Stromal cell of bone marrow (primary cell): ENCODE data around the gene ACACB.

Experiments
- DNase-seq: peaks from one replicate; pipeline ENCODE4 v3.0.0-alpha.2; 2012; ENCODE audit warnings: low read depth

ACACB gene

GRCh38 chr12:109110988-109111495, 5.3 kb upstream of the ACACB start:
- peak; percentile 75 for DNase-seq

- no peak for DNase-seq
Observed at GRCh38 chr12:109112720-109113465, 3.5 kb upstream of the ACACB start.

- DNase-seq = no peak
Observed at GRCh38 chr12:109113661-109114321, 2.6 kb upstream of the ACACB start.

GRCh38 chr12:109114644-109115043, 1.7 kb upstream of the ACACB start:
- no peak for DNase-seq

DNA sequence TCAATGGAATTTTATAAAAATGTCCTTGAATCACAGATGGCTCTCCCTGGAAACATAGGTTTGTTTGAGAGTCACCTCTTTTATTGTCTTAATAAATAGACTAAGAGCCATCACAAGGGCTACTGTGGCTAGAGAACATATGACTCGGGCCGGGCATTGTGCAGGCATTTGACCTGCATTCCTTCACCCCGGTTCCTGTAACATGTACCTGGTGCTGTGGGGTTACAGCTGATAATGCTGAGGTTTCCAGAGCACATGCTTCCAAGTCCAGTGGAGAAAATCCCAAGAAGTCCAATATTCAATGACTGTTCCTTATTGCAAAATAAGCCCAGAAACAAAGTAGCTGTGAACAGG, 1.0 kb upstream of the ACACB start:
- no peak for DNase-seq

GRCh38 chr12:109116611-109116949, 193 bp downstream of the ACACB start:
- no peak for DNase-seq

GRCh38 chr12:109120095-109120494, 3.7 kb downstream of the ACACB start:
- no peak for DNase-seq

- DNase-seq = no peak
Observed at GRCh38 chr12:109120557-109120956, 4.2 kb downstream of the ACACB start.

- no peak for DNase-seq
Observed at GRCh38 chr12:109121346-109121880, 5.0 kb downstream of the ACACB start.

GRCh38 chr12:109124878-109125648, 8.7 kb downstream of the ACACB start:
- no peak for DNase-seq

- DNase-seq = no peak
Observed at GRCh38 chr12:109125791-109126190, 9.4 kb downstream of the ACACB start.

DNA sequence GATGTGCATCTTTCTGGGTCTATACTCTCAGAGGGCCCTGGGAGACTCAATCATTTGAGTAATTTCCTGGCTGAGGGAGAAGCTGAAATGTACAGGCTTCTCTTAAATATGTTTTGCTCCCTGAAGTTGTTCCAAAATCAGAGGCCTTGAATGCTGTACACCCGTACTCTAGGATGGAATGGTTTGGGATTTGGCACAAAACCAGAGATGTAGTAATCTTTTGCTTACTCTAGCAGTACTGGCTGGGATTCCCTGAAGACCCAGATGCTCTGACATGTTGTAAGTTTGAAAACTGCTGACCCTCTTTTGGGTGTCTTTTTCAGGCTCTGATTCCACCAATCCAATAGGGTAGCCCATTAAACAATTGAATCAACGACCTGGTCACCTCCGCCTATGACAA, 10.4 kb downstream of the ACACB start:
- no peak for DNase-seq

DNA sequence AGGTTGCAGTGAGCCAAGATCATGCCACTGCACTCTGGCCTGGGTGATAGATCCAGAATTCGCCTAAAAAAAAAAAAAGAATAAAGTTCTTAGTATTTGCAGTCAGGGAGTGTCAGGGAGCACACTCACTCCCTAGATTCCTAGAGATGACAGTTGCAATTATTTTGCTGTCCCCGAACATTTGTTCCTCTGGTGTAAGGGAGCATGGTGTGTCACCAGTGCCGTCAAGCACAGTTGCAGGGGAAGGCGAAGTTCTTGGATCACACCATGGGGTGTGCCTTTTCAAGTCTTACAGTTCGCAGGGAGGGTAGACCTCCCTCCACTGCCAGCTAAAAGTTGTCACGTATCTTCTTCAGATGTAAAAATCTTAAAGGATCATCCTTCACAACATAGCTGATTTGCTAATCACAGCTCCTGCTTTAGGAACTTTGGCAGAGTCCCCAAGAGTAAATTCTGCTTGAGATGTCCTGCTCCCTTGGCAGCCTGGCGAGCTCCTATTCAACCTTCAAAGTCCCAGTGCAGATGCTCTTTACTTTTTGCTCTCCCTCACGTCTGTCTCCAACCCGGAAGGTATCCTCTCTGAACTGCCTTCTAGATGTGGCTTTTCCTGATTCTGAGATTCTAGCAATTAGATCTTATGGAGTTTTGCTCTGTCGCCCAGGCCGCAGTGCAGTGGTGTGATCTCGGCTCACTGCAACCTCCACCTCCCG, 11.3 kb downstream of the ACACB start:
- no peak for DNase-seq

DNA sequence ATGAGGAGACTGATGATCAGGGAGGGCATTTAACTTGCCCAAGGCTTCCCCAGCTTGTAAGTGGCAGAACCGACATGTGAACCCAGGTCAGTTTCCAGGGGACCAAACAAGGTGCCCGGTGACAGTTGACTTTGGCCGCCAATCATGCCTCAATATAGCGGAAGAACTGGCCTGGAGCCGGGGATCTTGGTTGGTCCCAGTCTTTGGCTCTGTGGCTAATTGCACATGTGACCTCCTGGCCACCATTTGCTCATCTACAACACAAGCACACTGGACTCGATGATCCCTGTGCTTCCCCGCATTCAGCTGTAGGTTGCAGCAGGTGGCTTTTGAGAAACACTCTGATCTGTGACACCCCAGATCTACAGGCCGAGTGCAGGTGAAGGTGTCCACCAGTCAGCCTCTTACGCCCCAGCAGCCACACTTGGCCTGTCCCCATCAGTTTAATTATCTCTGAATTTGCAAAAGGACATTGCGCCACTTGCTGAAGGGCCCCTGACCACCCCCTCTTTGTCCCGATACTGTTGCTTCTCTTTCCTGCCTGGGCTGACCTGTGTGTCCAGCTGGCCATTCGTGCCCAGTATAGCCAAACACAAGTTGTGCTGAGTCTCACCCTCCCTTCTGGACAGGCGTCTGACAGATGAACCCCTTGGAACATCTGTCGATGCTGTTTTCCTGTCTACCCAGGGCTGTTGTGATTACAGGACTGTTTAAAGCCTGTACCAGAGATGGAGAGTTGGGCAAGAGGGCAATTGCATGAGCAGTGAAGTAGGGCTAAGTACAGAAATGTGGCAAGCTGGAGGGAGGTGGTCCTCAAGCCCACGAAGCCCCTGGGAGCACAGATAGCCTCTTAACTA, 14.1 kb downstream of the ACACB start:
- DNase-seq = no peak

- no peak for DNase-seq
Observed at GRCh38 chr12:109131154-109132050, 15.0 kb downstream of the ACACB start.

- DNase-seq = no peak
Observed at GRCh38 chr12:109134186-109134917, 18.0 kb downstream of the ACACB start.

DNA sequence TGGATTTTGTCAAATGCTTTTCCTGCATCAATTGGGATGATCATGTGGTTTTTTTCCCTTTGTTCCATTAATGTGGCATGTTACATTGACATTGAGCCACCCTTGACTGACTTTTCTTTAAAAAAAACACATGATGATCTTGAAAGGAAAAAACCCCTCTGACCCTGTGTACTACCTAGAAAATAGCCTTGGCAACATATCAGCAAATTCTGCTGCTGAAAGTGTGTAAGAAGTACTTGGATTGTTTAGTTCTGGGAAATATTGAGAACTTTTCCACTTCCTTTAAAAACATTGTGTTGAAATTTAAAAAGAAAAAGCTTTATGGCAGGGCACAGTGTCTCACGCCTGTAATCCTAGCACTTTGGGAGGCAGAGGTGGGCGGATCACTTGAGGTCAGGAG, 20.7 kb downstream of the ACACB start:
- no peak for DNase-seq

DNA sequence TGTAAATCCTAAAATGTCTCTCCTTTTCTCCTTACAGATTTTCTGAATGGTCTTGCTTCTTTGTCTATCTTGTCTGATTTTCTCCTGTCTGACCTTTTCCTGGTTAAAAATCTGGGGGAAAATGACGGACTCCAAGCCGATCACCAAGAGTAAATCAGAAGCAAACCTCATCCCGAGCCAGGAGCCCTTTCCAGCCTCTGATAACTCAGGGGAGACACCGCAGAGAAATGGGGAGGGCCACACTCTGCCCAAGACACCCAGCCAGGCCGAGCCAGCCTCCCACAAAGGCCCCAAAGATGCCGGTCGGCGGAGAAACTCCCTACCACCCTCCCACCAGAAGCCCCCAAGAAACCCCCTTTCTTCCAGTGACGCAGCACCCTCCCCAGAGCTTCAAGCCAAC, 23.0 kb downstream of the ACACB start:
- DNase-seq = no peak

DNA sequence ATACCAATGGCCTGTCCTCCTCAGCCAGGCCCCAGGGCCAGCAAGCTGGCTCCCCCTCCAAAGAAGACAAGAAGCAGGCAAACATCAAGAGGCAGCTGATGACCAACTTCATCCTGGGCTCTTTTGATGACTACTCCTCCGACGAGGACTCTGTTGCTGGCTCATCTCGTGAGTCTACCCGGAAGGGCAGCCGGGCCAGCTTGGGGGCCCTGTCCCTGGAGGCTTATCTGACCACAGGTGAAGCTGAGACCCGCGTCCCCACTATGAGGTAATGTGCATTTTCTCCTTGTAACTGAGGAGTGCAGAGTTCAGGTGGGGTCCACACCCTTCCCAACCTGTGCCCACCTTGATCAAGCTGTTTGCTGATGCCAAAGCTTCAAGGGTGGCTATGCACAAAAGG, 23.4 kb downstream of the ACACB start:
- DNase-seq = no peak
